ENCODE data around the gene OPN4.
"Not testable (repeated sequence)": the region's sequence is repeated elsewhere in the genome, so short reads cannot be mapped to it uniquely, and the experiment has no call there.

The OPN4 gene, protein sequence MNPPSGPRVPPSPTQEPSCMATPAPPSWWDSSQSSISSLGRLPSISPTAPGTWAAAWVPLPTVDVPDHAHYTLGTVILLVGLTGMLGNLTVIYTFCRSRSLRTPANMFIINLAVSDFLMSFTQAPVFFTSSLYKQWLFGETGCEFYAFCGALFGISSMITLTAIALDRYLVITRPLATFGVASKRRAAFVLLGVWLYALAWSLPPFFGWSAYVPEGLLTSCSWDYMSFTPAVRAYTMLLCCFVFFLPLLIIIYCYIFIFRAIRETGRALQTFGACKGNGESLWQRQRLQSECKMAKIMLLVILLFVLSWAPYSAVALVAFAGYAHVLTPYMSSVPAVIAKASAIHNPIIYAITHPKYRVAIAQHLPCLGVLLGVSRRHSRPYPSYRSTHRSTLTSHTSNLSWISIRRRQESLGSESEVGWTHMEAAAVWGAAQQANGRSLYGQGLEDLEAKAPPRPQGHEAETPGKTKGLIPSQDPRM

DNA sequence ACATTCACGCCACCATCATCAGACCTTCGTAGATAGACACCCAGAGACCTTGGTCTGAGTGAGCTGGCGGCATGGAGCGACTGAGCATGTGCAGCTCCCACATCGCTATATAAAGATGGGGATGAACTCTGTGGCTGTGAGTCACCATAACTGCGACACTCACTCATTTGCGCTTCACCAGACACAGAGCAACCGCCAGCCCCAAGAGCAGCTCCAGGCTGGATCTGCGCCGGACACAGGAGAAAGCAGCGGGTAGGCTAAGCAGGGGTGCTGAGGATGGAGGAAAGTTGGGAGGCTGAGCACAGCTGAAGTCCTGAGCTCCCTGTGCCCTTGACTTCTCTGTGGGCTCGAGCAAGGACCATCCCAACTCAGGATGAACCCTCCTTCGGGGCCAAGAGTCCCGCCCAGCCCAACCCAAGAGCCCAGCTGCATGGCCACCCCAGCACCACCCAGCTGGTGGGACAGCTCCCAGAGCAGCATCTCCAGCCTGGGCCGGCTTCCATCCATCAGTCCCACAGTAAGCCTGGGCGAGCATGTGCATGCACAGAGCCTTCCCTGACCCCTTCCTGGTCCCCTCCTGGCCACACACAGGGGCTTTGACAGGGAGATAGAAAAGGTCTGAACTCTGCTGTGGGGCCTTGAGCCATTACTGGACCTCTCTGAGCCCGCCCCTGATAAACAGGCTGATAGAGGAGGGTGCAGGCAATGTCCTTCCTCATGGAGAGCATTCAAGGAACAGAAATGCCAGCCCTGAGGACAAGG, at the start of gene OPN4:
OPN4 (plus strand) TSS at position 137 of the 762 bp plus-strand sequence; CDS start at position 374, 237 bp downstream.
- no peak for ATAC-seq
- DNase-seq: no peak

DNA sequence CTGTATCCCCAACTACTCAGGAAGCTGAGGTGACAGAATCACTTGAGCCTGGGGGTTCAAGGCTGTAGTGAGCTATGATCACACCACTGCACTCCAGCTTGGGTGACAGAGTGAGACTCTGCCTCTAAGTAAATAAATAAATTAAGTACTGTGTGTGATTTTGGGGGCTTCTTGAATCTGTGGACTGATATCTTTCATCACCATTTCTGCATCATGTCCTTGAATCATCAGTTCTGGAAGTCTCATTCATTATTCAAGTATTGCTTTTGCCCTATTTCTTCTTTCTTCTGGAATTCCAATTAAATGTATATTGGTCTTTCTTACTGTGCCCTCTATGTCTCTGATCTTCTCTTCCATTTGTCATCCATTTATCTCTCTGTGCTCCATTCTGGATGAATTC, 46.7 kb upstream of the OPN4 start:
- no peak for ATAC-seq

DNA sequence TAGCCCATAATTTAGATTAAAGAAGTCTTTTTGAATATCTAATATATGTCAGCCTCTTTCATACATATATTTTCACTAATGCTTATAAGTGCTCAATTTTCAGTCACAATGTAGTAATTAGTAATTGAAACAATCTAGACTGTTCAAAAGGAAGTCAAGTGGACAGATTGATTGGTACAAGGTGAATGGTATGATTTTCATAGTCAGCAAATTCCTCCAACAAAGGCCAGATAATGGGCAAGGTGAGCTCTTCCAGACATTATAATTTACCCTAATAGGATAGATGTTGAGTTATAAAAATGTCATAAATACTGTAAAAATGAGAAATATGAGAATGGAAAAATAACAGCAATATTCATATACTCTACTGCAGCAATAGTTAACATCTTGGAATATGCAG, 44.4 kb upstream of the OPN4 start:
- no peak for DNase-seq

More for the DNA sequence above, 46.7 kb upstream of the OPN4 start:
- DNase-seq: no peak

DNA sequence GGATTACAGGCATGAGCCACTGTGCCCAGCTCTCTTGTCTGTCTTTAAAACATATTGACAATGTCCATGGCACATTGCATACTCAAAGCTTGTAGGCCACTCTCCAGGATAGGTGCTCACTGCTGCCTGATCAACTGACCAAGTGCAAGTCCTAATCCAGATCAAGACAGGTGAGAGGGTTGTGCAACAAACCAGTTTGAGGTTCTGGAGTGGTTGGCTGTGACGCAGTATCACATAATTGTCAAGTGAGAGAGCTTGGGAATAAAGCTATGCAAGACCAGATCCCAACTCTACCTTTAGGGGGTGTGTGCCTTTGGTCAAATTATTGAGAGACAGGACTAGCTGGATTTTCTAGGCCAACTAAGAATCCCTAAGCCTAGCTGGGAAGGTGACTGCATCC, 43.0 kb upstream of the OPN4 start:
- no peak for ATAC-seq

More for the DNA sequence above, 44.4 kb upstream of the OPN4 start:
- no peak for ATAC-seq

DNA sequence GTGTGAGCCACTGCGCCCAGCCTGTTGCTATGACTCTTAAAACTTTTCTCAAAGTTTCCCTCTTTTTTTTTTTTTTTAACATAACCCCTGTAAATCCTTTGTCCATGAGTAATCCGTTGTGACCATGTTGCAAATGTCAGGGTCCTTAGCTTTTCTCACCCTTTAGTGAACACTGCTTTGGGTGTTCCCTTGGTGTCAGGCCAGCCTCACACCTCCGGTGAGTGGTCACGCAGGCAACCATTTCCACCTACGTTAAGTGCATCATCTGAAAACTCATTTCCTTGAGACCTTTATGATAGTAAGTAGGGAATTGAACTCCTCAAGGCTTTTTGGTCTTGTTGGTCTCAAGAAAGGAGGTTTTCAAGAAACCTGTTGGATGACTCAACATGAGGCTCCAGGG, 41.3 kb upstream of the OPN4 start:
- ATAC-seq (peak; percentile 69), DNase-seq (no peak)

More for the DNA sequence above, 43.0 kb upstream of the OPN4 start:
- no peak for DNase-seq

DNA sequence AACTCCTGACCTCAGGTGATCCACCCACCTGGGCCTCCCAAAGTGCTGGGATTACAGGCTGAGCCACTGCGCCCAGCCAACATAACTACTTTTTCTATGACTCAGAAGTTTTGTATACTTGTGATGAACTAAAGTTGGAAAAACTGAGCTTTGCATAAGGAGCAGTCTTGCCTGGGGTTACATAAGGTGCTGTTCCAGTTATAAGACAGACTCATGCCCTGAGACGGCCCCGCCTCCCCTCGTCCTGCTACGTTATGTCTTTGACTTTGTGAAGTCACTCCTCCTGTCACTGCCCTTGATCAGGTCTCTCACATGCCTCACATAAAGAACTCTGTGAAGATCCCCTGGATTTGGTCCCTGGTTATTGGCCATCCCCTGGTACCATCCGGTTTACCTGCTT, 40.4 kb upstream of the OPN4 start:
- no peak for ATAC-seq

DNA sequence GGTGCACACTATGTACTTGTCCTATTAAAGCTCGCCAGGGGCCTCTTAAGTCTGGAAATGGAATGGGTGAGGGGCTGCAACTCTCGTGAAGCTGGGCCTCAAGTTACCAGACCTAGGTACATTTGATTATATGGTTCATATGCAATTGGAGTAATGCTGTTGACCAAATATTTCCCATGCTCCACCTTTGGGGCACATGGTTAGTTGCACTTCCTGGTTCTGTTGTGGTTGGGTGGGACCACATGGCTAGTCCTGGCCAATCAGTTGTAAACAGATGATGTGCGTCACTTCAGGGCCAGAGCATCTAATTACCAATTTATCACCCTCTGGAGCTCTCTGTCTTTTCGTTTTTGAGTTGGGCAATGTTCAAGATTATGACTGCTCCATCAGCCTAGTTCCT, 39.5 kb upstream of the OPN4 start:
- no peak for ATAC-seq
- DNase-seq: no peak

More for the DNA sequence above, 40.4 kb upstream of the OPN4 start:
- no peak for DNase-seq

DNA sequence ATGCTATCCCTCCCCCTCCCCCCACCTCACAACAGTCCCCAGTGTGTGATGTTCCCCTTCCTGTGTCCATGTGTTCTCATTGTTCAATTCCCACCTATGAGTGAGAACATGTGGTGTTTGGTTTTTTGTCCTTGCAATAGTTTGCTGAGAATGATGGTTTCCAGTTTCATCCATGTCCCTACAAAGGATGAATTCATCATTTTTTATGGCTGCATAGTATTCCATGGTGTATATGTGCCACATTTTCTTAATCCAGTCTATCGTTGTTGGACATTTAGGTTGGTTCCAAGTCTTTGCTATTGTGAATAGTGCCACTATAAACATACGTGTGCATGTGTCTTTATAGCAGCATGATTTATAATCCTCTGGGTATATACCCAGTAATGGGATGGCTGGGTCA, 37.1 kb upstream of the OPN4 start:
- DNase-seq, ATAC-seq: not testable (repeated sequence)

DNA sequence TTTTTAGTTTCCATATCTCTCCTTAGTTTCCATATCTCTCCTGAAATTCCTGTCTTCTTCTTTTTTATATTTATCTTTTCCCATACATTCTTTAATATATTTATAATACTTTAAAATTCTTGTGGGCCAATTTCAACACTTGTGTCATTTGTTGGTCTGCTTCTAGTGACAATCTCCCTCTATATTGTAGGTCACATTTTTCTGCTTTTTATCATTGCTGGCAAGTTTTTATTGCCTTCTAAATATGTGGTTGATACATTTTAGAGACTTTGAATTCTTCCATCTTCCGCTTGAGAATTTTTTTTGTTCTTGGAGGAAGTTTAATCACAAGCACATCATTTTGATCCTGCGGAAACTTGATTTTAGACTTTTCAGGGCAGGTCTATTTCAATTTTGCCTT, 26.0 kb upstream of the OPN4 start:
- ATAC-seq (no peak), DNase-seq (no peak)

DNA sequence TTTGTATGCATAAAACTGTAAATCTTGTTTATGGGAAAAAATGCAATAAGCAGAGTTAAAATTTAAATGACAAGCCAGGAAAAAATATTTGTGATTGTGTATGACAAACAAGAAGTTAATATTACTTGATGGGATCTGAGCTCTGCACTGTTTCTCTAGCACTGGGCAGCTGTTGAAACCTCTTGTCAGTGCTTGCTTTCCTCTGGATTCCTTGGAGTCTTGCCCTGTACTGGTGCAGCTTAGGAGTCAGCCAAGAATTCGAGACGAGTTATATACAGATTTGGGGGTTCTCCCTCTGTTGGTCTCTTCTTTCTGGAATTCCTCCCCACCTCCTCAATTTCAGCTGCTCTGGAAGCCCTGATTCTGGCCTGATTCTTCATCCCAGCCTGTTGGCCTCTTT, 24.3 kb upstream of the OPN4 start:
- ATAC-seq (no peak), DNase-seq (no peak)

DNA sequence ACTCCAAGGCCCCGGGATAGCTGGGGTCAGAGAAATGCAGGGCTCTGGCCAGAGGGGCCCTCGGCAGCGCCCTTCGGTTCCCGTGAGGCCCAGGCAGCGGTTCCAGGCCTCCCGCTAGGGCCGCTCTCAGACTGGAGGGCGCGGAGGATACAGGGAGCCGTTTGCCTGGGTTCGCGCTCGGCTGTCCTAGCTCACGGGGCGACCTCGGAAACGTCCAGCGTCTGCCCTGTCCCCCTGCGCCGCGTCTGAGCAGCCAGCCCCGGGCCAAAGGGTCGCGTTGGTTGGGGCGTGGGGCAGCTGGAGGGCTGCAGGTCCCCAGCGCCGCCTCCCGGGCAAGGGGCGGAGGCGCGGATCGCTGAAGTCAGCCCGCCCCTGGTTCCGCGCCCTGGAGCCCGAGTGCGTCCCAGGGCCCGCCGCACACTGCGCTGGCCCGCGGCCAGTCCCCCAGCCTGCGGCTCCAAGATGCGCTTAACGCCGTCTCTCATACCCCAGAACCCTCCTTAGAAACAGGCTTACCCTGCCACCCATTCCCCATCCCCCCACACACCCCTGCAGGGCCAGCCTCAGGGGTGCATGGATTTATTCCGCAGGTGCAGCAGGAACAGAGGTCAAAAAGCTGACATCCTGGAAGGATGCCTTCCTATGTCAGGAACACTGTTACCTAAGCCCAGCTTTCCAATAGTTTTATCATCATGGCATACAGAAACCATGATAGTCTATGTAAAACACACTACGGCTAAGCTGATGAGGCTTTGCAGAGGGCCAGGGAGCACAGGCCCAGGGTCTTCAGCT, 22.1 kb upstream of the OPN4 start:
- DNase-seq (no peak), ATAC-seq (peak; percentile 14)

DNA sequence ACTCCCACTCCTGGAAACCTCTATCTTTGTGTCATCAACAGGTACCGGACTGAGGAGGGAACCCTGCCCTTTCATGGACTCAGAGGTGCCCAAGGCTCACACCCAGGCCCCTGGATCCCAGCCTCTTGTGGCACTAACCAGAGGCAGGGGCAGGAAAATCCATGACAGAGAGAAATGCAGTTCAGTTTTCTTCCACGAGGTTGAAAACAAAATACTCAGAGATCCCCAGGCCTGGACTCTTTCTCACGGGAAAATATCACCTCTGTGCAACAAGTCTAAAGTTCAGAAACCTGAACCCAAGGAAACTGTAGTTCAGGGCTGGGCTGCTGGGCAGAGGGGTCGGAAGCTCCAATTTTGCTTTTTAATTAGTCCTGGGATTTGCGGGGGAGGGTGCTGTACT, 21.4 kb upstream of the OPN4 start:
- no peak for ATAC-seq
- DNase-seq: no peak

DNA sequence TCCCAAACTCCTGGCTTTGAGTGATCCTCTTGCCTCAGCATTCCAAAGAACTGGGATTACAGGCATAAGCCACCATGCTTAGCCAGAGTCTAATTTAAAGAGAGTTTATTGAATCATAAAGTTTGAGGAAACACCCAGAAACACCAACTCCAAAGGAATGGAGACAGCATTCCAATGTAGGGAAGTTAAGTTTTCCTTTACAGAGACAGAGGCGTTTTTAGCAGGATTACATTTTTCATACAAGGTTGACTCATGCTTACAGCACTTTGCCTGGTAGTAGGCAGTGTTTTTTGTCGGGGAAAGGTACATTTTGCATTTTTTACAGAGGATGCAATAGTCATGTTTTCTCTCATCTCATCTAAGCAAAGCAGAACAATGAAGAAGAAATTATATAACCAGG, 18.9 kb upstream of the OPN4 start:
- ATAC-seq (no peak), DNase-seq (no peak)

DNA sequence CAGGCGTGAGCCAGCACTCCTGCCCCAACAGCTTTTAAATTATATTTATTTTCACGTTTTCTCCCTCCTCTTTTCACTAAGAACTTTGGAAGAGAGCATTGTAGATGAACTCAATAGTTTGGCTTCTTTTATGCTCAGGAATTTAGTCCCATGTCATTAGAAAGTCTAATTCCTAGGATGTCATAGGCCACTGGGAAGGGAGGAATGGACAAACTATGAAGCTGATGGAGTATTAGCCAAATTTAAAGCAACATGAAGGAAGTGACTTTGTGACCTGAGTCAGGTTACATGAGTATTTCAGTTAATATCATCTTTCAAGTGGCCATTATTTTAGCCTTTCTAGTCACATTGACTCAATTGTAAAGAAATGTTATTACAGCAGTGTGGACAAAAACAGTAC, 18.0 kb upstream of the OPN4 start:
- no peak for ATAC-seq
- DNase-seq: no peak

DNA sequence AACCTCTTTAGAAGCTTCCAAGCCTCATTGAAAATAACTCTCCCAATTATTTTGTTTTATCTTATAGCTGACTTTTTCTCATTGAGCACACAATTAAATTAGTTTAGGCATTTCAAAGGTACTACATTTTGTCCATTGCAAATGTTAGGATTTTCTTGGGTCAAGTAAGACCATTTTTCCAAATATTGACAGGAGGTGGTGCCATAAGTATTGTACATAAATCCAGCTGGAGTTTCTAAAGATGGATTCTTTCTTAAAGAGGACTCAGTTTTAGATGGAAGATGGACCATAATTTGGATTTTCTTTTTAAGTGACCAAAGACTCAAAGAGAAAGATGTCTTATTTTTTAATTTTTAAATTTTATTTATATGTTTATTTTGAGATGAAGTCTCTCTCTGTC, 12.3 kb upstream of the OPN4 start:
- ATAC-seq: no peak
- no peak for DNase-seq

DNA sequence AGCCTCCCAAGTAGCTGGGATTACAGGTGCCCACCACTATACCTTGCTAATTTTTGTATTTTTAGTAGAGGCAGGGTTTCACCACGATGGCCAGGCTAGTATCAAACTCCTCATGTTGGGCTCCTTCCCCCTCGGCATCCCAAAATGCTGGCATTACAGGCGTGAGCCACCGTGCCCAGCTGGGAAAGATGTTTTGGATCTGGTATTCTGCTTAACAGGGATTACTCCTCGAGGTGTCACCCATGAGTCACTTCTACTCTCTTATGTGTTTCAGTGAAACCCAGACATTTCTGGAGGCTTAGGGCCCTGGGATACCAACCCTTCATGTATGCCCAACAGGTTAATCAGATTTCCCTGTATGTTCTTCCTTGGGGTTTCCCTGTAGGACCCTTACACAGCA, 11.8 kb upstream of the OPN4 start:
- ATAC-seq (no peak), DNase-seq (no peak)

DNA sequence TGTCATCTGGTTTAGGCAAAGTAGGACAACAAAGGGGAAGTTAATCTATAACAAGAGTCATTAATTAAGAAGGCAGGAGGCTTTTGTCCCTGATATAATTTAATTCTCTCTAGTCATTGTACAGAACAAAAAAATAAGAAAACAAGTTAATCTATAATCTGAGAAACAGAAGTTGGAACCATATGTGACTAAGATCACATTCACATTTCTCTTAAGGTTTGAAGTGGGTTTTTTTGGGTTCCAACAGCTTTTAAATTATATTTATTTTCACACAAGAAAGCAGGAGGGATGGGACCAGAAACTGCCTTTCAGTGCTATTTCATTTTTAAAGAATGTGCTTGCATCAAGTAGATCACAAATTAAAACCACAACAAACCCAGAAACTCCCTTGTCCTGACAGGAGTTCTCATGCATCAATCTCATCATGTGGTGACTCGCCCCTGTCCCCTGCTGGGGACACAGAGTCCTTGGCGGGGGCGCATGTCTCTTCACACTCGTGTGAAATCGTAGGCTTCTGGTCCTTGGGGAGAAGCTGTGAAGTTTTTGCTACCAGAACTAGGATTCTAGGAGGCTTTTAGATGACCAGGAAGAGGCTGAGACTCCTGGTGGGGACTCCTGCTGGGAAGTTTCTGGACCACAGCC, 10.1 kb upstream of the OPN4 start:
- DNase-seq: peak; percentile 22

DNA sequence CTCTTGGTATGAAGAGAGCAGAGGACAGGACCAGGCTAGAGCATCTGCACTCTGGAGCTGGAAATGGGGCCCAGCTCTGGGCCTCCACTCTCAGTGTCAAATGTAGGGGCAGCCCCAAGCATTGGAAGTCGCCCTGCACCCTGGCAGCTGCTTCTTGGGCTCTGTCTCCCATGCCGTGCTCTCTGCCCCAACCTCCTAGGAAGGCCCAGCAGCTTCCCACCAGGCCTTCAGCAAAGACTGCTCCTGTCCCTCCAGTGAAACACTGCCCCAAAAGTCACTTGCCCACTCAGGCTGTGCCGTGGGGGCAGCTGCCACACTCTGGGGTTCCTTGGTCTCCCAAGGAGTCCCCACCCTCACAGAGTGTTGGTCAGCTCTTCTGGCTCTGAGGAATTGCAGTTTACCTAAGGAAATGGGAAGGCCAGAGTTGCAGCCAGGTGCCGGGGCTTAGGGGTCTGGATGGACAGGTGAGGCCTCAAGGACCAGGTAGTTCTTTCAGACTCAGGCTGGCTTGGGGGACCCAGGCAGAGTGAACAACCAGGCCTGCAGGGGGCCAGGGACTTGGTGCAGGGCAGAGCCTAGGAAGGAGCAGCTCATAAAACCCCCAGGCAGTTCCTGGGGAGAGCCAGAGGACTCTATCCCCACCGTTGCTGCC, 9.4 kb upstream of the OPN4 start:
- ATAC-seq: no peak
- DNase-seq: no peak

More for the DNA sequence above, 10.1 kb upstream of the OPN4 start:
- no peak for ATAC-seq

DNA sequence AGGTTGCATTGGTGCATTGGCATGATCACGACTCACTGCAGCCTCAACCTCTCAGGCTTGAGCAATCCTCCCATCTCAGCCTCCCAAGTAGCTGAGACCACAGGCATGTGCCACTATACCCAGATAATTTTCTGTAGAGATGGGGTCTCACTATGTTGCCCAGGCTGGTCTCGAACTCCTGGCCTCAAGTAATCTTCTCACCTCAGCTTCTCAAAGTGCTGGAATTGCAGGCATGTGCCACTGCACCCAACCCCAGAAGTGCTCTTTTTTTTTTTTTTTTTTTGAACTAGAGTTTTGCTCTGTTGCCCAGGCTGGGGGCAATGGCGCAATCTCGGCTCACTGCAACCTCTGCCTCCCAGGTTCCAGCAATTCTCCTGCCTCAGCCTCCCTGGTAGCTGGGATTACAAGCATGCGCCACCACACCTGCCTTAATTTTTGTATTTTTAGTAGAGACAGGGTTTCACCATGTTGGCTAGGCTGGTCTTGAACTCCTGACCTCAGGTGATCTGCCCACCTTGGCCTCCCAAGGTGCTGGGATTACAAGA, 8.7 kb upstream of the OPN4 start:
- DNase-seq, ATAC-seq: not testable (repeated sequence)

DNA sequence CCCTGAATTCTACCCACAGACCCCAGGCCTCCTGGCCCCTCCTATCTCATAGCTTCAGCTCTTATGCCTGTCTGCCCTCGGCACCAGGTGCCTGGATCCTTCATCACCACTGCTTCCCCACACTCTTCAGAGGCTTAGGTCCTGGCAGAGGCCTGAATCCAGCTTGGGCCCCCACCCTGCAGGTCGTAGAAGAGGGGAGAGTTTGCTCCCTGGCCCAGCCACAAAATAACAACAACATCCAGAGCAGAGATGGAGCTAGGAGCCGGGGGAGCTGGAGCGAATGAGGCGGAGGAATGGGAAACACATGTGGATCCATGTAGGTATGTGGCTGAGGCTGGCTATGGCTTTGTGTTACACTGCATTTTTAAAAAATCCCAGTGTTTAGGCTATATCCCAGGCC, 7.8 kb upstream of the OPN4 start:
- DNase-seq: no peak
- ATAC-seq: no peak

DNA sequence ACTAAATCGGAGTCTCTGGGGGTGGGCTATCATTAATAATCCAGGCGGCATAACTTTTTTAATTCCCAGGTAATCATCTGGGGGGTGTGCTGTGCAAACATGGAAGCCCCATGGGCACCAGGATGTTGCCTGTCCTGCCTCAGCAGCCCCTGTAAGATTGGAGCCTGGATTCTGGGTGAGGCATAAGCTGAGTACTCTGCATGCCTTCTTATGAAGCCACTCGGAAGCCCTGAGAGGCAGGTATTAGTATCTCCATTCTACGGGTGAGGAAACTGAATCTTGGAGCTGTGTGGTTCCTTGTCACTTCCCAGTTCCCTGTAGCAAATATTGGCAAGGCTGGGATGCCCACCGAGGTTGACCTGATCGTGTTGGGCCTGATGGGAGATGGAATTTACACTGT, 7.4 kb upstream of the OPN4 start:
- DNase-seq (no peak), ATAC-seq (no peak)
